SK-N-SH treated with all-trans-retinoic acid at 6 μM for 48 hours (cell line): ENCODE data around the gene REXO1.

Source experiments
- ATAC-seq: fragments of 200-7000 bp; cut with Tn5 transposase; 3 replicates; pipeline ENCODE4 v1.9.1; 2020; ENCODE audit warnings: mild to moderate bottlenecking, moderate library complexity
- ARNTL ChIP-seq: fragments of 450-650 bp; formaldehyde crosslinking; IDR thresholded peaks from 2 replicates; pipeline ENCODE4 v1.5.0; 2020; ENCODE audit warnings: low read depth, mild to moderate bottlenecking, moderate library complexity, borderline replicate concordance
- BACH2 ChIP-seq: fragments of 250-450 bp; sonication (Bioruptor Pico); IDR thresholded peaks from 2 replicates; pipeline ENCODE4 v1.9.0; 2021; ENCODE audit warnings: mild to moderate bottlenecking, borderline replicate concordance
- CSDC2 ChIP-seq: fragments of 250-450 bp; sonication (Bioruptor Pico); IDR thresholded peaks from 2 replicates; pipeline ENCODE4 v1.5.0; 2020; ENCODE audit warnings: mild to moderate bottlenecking, moderate library complexity
- CSRNP3 ChIP-seq: fragments of 250-450 bp; sonication (Bioruptor Pico); IDR thresholded peaks from 2 replicates; pipeline ENCODE4 v1.5.1; 2021; ENCODE audit warnings: mild to moderate bottlenecking, moderate library complexity
- ESRRG ChIP-seq: fragments of 250-450 bp; sonication (Bioruptor Pico); IDR thresholded peaks from 2 replicates; pipeline ENCODE4 v1.6.1; 2021; ENCODE audit warnings: mild to moderate bottlenecking
- GLIS3 ChIP-seq: fragments of 250-450 bp; sonication (Bioruptor Pico); IDR thresholded peaks from 2 replicates; pipeline ENCODE4 v1.5.0; 2020; ENCODE audit warnings: mild to moderate bottlenecking, moderate library complexity
- ISL1 ChIP-seq: fragments of 250-450 bp; sonication (Bioruptor Pico); IDR thresholded peaks from 2 replicates; pipeline ENCODE4 v2.1.2; 2022; ENCODE audit warnings: mild to moderate bottlenecking, moderate library complexity
- OSR1 ChIP-seq: fragments of 250-450 bp; sonication (Bioruptor Pico); IDR thresholded peaks from 2 replicates; pipeline ENCODE4 v1.8.0; 2022; ENCODE audit warnings: moderate library complexity, mild to moderate bottlenecking, inconsistent platforms
- PPARA ChIP-seq: fragments of 250-450 bp; sonication (Bioruptor Pico); IDR thresholded peaks from 2 replicates; pipeline ENCODE4 v1.5.0; 2020; ENCODE audit warnings: mild to moderate bottlenecking, borderline replicate concordance
- SNAI2 ChIP-seq: fragments of 250-450 bp; sonication (Bioruptor Pico); IDR thresholded peaks from 2 replicates; pipeline ENCODE4 v1.5.0; 2020; ENCODE audit warnings: mild to moderate bottlenecking, moderate library complexity
- ZC3H10 ChIP-seq: fragments of 250-450 bp; sonication (Bioruptor Pico); IDR thresholded peaks from 2 replicates; pipeline ENCODE4 v1.5.1; 2021; ENCODE audit warnings: mild to moderate bottlenecking, moderate library complexity
- ZFP3 ChIP-seq: fragments of 250-450 bp; sonication (Bioruptor Pico); IDR thresholded peaks from 2 replicates; pipeline ENCODE4 v1.5.0; 2020; ENCODE audit warnings: mild to moderate bottlenecking, moderate library complexity
- ZFP30 ChIP-seq: fragments of 450-650 bp; formaldehyde crosslinking; IDR thresholded peaks from 2 replicates; pipeline ENCODE4 v1.5.0; 2022; ENCODE audit warnings: mild to moderate bottlenecking, moderate library complexity
- ZNF565 ChIP-seq: fragments of 450-650 bp; formaldehyde crosslinking; conservative IDR thresholded peaks from 2 replicates; pipeline ENCODE4 v1.5.0; 2020; ENCODE audit warnings: low read depth, mild to moderate bottlenecking, moderate library complexity
- ZNF70 ChIP-seq: fragments of 450-650 bp; formaldehyde crosslinking; IDR thresholded peaks from 2 replicates; pipeline ENCODE4 v1.5.0; 2020; ENCODE audit warnings: mild to moderate bottlenecking, moderate library complexity
- TF ChIP-seq, protein P1 (sequence below): fragments of 250-450 bp; sonication (Bioruptor Pico); IDR thresholded peaks from 2 replicates; pipeline ENCODE4 v1.5.1; 2020; ENCODE audit warnings: low read depth, mild to moderate bottlenecking, moderate library complexity
- TF ChIP-seq, protein P2 (sequence below): fragments of 250-450 bp; sonication (Bioruptor Pico); IDR thresholded peaks from 2 replicates; pipeline ENCODE4 v1.8.0; 2021; ENCODE audit warnings: low read depth, mild to moderate bottlenecking, moderate library complexity, borderline replicate concordance
- TF ChIP-seq, protein P3 (sequence below): fragments of 250-450 bp; sonication (Bioruptor Pico); IDR thresholded peaks from 2 replicates; pipeline ENCODE4 v1.8.0; 2020; ENCODE audit warnings: mild to moderate bottlenecking, moderate library complexity, borderline replicate concordance

Gene REXO1

GRCh38 chr19:1815605-1816529 is 32.4 kb downstream of the REXO1 start:
- no peak for ATAC-seq
- TF ChIP-seq CSRNP3 (no peak), BACH2 (no peak), ZNF70 (CRISPR knock-in tag) (no peak), ZFP30 (CRISPR knock-in tag) (no peak), SNAI2 (CRISPR knock-in tag) (no peak), CSDC2 (CRISPR knock-in tag) (no peak), PPARA (CRISPR knock-in tag) (no peak), ZNF565 (CRISPR knock-in tag) (no peak), ISL1 (CRISPR knock-in tag) (no peak), ARNTL (no peak), OSR1 (no peak), ZFP3 (CRISPR knock-in tag) (no peak), ESRRG (CRISPR knock-in tag) (no peak), GLIS3 (CRISPR knock-in tag) (no peak), ZC3H10 (no peak)
- TF ChIP-seq, protein P1, sequence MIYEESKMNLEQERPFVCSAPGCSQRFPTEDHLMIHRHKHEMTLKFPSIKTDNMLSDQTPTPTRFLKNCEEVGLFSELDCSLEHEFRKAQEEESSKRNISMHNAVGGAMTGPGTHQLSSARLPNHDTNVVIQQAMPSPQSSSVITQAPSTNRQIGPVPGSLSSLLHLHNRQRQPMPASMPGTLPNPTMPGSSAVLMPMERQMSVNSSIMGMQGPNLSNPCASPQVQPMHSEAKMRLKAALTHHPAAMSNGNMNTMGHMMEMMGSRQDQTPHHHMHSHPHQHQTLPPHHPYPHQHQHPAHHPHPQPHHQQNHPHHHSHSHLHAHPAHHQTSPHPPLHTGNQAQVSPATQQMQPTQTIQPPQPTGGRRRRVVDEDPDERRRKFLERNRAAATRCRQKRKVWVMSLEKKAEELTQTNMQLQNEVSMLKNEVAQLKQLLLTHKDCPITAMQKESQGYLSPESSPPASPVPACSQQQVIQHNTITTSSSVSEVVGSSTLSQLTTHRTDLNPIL (CRISPR knock-in tag): no peak
- TF ChIP-seq, protein P2, sequence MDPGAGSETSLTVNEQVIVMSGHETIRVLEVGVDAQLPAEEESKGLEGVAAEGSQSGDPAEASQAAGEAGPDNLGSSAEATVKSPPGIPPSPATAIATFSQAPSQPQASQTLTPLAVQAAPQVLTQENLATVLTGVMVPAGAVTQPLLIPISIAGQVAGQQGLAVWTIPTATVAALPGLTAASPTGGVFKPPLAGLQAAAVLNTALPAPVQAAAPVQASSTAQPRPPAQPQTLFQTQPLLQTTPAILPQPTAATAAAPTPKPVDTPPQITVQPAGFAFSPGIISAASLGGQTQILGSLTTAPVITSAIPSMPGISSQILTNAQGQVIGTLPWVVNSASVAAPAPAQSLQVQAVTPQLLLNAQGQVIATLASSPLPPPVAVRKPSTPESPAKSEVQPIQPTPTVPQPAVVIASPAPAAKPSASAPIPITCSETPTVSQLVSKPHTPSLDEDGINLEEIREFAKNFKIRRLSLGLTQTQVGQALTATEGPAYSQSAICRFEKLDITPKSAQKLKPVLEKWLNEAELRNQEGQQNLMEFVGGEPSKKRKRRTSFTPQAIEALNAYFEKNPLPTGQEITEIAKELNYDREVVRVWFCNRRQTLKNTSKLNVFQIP (CRISPR knock-in tag): no peak

- TF ChIP-seq ARNTL (no peak), BACH2 (no peak), ZFP30 (CRISPR knock-in tag) (no peak), GLIS3 (CRISPR knock-in tag) (no peak), PPARA (CRISPR knock-in tag) (no peak), CSRNP3 (no peak), ISL1 (CRISPR knock-in tag) (no peak), OSR1 (no peak)
- TF ChIP-seq, protein P3, sequence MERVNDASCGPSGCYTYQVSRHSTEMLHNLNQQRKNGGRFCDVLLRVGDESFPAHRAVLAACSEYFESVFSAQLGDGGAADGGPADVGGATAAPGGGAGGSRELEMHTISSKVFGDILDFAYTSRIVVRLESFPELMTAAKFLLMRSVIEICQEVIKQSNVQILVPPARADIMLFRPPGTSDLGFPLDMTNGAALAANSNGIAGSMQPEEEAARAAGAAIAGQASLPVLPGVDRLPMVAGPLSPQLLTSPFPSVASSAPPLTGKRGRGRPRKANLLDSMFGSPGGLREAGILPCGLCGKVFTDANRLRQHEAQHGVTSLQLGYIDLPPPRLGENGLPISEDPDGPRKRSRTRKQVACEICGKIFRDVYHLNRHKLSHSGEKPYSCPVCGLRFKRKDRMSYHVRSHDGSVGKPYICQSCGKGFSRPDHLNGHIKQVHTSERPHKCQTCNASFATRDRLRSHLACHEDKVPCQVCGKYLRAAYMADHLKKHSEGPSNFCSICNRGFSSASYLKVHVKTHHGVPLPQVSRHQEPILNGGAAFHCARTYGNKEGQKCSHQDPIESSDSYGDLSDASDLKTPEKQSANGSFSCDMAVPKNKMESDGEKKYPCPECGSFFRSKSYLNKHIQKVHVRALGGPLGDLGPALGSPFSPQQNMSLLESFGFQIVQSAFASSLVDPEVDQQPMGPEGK (CRISPR knock-in tag): no peak
- ATAC-seq: no peak
Measured at GRCh38 chr19:1814833-1815604, 33.3 kb downstream of the REXO1 start.

DNA sequence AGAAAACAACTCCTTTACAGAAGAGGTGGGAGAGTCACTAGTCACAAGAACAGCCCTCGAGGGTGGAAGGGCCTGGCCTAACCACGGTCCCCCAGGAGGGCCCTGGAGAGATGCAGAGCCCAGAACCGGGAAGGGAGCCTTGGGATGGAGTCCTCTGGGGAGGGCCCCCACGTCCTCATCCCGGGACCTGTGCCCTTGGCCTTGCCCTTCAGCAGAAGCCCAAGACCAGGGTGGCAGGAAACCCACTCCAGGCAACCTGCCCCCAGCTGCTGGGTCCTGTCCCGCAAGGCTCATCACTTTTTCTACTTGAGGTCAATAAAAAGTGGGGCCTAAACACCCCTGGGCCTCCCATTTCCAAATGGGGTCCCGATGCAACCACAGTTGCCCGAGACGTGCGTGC is 33.9 kb downstream of the REXO1 start:
- TF ChIP-seq GLIS3 (CRISPR knock-in tag) (no peak), OSR1 (no peak), ZC3H10 (no peak)
- ATAC-seq: no peak
